Activated naive CD4-positive, alpha-beta T cell treated with anti-CD3 and anti-CD28 coated beads, Interleukin-2, amount 50 U/mL, for 24 hours (primary cell): ENCODE data around the gene KLF16.

ENCODE experiments used
- H3K27ac Mint-ChIP-seq: one replicate; pipeline ENCODE4 v1.8.0; 2021; ENCODE audit warnings: mild to moderate bottlenecking, mixed read lengths
- H3K27me3 Mint-ChIP-seq: one replicate; pipeline ENCODE4 v1.8.0; 2021; ENCODE audit warnings: mixed read lengths
- H3K36me3 Mint-ChIP-seq: one replicate; pipeline ENCODE4 v1.8.0; 2021; ENCODE audit warnings: mixed read lengths
- H3K4me1 Mint-ChIP-seq: one replicate; pipeline ENCODE4 v1.8.0; 2021; ENCODE audit warnings: mixed read lengths
- H3K4me3 Mint-ChIP-seq: one replicate; pipeline ENCODE4 v1.8.0; 2021; ENCODE audit warnings: mild to moderate bottlenecking, mixed read lengths
- H3K9me3 Mint-ChIP-seq: one replicate; pipeline ENCODE4 v1.8.0; 2021; ENCODE audit warnings: mixed read lengths

Gene KLF16

DNA sequence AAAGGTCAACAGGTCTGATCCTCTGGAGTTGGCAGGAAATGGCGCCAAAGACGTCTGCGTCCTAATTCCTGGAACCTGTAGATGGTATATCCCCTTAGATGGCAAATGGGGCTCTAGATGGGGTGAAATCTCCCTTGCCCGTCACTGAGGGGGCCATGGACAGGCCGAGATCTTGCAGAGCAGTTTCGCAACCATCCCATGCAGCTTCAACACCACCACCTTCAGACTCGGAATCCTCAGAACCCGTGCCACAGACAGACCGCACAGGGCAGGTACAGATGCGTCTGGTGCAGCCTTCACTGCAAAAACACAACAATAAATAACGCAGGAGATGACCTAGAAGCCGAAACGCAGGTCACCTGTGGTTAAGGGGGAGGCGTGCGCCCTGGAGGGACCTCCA is 32.8 kb downstream of the KLF16 start:
- H3K4me3 Mint-ChIP-seq: no peak overlapping the region
- H3K9me3 Mint-ChIP-seq: no peaks in the 10 kb centered on the region
- no peaks in the 10 kb centered on the region for H3K27me3 Mint-ChIP-seq
- peaks cover 3% of the 10 kb centered on the region for H3K36me3 Mint-ChIP-seq
- no peak overlapping the region for H3K27ac Mint-ChIP-seq
- peaks cover 3% of the 10 kb centered on the region for H3K4me1 Mint-ChIP-seq

DNA sequence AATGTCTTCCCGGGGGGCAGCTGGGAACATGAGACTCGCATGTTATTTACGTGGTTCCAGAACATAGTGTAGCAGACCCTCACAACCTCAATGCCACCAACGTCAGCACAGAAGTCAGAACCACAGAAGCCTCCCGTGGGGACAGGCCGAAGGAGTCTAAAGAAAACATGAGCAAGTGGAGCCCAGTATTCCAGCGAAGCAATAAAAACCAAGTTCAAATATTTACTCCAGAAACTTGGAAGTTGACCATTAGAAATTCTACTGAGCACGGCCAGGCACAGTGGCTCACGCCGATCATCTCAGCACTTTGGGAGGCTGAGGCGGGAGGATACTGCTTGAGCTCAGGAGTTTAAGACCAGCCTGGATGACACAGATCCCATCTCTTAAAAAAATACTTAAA is 33.4 kb downstream of the KLF16 start:
- H3K9me3 Mint-ChIP-seq: no peaks in the 10 kb centered on the region

DNA sequence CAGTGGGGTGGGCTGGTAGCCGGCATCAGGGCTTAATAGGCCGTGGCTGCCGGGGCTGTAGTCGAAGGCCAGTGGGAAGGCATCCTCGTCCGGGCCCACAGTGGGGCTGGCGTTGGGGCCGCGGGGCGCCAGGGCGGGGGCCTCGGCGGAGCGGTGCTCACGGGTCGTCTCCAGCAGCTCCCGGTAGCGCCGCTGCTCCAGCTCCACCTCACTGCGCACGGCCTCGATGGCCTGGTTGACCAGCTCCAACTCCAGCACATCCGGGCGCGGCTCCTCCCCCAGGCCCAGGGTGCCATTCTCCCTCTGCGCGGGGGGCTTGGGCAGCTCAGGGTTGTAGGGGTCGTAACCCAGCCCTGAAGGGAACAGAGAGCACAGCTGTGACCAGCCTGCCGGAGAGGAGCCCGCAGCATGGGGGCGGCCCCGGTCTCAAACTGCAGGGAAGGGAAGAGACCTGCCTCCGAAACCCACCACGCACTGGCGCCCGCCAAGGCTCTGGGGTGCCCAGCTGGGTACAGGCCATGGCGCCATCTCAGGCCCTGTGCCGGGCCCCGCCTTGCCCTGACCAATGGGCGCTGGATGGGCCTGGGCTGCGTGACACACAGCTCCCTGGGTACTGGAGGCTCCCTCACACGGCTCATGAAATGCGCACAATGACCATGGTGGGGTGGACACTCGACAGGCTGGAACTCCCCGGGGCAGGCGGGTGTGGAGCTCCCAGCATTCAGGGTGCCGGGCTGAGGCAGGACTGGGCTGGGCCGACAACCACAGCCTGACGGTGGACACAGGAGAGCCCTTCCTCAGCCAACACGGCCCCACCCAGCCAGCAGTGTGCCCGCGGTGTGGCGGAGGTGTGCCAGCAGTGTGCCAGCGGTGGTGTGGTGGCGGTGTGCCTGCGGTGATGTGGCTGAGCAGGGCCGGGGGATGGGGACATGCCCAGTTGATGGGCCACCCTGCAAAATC is 34.8 kb downstream of the KLF16 start:
- peaks cover 3% of the 10 kb centered on the region for H3K36me3 Mint-ChIP-seq
- no peak overlapping the region for H3K27ac Mint-ChIP-seq
- H3K27me3 Mint-ChIP-seq: no peaks in the 10 kb centered on the region
- peaks cover 3% of the 10 kb centered on the region for H3K4me1 Mint-ChIP-seq
- no peaks in the 10 kb centered on the region for H3K9me3 Mint-ChIP-seq
- no peak overlapping the region for H3K4me3 Mint-ChIP-seq

More for the DNA sequence above, 33.4 kb downstream of the KLF16 start:
- Mint-ChIP-seq H3K36me3 (peaks cover 3% of the 10 kb centered on the region), H3K4me1 (peaks cover 3% of the 10 kb centered on the region), H3K27me3 (no peaks in the 10 kb centered on the region), H3K27ac (peak overlapping the region; percentile 51), H3K4me3 (no peak overlapping the region)

DNA sequence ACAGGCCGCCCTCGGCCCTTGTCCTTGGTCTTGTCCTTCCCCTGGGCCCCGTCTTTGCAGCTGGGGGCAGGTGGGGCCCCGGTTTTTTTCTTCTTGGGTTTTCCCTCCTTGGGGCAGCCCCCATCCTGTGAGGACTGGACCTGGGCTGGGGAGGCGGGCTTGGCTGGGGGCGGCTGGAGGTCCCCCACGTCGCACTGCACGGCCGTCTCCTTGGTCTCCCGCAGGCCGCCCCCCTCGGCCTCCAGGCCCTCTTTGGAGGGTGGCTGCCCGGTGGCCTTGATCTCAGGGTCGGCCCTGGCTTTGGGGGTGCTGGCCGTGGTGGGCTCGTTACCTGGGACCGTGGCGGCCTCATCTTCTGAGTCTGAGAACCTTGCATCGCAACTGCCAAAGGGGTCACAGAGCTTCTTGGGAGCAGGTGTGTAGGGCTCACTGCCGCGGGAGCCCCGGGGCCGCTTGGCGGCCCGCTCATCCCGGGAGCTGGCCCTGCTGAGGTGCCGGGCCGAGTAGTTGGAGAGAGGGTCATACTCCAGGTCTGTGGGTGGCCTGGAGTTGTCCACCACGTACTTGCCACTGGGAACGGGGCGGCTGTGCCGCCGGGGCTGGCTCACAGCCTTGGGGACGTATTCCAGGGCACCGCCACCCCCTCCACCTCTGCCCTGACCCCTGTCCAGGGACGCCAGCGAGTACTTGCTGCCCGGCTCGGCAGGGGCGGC is 35.7 kb downstream of the KLF16 start:
- H3K36me3 Mint-ChIP-seq: peaks cover 3% of the 10 kb centered on the region
- H3K27me3 Mint-ChIP-seq: no peaks in the 10 kb centered on the region
- H3K27ac Mint-ChIP-seq: no peak overlapping the region
- H3K4me3 Mint-ChIP-seq: no peak overlapping the region
- peaks cover 3% of the 10 kb centered on the region for H3K4me1 Mint-ChIP-seq
- no peaks in the 10 kb centered on the region for H3K9me3 Mint-ChIP-seq

DNA sequence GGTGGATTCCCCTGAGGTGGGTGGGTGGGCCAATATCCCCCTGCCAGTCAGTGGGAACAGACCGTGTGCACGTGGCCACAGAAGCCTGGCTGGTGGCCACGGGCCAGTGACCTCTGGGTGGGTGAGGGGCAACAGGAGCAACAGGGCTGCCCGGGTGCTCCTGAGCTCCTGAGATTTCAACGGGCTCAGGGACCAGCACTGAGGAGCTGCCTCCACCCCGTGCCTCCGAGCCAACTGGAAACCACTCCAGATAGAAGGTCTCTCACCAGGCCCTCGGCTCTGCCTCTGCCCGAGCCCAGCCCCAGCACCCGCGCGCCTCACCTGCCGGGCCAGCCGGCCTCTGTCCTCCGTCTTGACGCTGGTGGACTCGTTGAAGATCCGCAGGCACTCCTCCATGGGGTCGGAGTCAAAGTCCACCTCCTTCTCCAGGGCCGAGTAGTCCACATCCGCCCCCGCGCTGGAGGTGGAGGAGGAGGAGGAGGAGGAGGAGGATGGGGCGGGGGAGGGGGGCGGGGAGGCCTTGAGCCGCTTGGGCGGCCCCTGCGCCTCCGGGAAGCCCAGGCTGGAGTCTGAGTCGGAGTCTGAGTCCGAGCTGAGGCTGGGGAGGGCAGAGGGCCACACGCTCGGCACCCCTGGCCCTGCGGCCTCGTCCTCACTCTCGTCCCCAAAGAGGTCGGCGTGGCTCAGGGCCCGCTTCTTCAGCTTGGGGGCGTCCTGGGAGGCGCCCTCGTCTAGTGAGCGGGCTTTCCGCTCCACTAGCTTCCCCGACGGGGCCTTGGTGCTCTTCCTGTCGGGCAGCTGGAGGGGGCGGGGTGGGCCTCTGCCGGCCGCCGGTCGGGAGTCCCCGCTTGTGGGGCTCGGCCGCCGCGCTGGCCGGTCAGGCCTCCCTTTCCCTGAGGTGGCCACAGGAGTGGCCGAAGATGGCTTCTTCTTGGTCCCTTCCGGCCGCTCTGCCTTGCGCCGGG is 36.5 kb downstream of the KLF16 start:
- peaks cover 3% of the 10 kb centered on the region for H3K4me1 Mint-ChIP-seq
- no peaks in the 10 kb centered on the region for H3K9me3 Mint-ChIP-seq
- H3K36me3 Mint-ChIP-seq: peaks cover 3% of the 10 kb centered on the region
- no peak overlapping the region for H3K4me3 Mint-ChIP-seq
- no peak overlapping the region for H3K27ac Mint-ChIP-seq
- no peaks in the 10 kb centered on the region for H3K27me3 Mint-ChIP-seq

DNA sequence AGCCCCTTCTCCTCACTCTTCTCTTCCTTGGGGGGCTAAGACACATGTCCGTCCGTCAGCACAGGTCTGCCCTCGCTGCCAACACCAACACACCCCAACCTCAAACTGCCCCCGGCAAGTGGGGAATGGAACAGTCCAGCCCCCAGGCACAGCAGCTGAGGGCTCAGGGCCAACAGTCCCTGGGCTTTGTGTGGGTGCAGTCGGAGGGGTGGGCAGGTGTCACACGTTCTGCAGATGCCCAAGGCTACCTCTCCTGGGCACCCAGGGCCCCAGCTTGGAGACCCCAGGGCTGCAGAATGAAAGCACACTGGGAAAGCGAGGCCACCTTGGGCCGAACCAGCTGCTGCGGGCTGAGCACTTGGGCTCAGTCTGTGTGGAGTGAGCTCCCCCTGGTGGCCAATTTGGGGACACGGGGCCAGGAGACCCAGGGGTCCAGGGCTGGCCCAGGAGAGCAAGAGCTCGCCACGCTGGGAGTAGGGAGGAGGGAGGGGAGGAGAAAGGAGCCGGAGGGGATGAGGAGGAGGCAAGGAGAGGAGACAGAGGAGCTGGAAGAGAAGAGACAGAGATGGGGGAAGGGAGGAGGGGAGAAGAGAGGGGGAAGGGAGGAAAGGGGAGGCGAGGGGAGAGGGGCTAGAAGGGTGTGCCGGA is 37.3 kb downstream of the KLF16 start:
- Mint-ChIP-seq H3K27ac (no peak overlapping the region), H3K9me3 (no peaks in the 10 kb centered on the region), H3K4me3 (no peak overlapping the region), H3K27me3 (no peaks in the 10 kb centered on the region), H3K4me1 (peaks cover 3% of the 10 kb centered on the region), H3K36me3 (peaks cover 3% of the 10 kb centered on the region)

DNA sequence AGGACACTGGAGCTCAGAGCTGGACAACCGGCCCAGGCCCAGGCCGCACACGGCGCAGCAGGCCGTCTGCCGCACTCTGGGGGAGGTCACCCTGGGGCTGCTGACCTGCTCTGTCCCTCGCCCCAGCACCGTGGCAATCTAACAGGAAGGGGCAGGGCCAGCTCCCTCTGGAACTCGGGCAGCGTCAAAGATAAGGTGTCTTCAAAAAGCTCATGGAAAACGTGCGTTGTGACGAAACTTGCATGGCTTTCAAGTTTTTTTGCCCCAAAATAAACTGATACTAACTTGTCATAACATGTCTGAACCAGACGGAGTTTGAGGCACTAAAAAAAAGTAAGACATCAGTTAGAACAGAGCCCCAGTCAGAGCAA is 39.1 kb downstream of the KLF16 start:
- no peak overlapping the region for H3K4me3 Mint-ChIP-seq
- no peaks in the 10 kb centered on the region for H3K9me3 Mint-ChIP-seq
- H3K27ac Mint-ChIP-seq: no peak overlapping the region
- peaks cover 3% of the 10 kb centered on the region for H3K4me1 Mint-ChIP-seq
- H3K36me3 Mint-ChIP-seq: peaks cover 4% of the 10 kb centered on the region
- no peaks in the 10 kb centered on the region for H3K27me3 Mint-ChIP-seq

DNA sequence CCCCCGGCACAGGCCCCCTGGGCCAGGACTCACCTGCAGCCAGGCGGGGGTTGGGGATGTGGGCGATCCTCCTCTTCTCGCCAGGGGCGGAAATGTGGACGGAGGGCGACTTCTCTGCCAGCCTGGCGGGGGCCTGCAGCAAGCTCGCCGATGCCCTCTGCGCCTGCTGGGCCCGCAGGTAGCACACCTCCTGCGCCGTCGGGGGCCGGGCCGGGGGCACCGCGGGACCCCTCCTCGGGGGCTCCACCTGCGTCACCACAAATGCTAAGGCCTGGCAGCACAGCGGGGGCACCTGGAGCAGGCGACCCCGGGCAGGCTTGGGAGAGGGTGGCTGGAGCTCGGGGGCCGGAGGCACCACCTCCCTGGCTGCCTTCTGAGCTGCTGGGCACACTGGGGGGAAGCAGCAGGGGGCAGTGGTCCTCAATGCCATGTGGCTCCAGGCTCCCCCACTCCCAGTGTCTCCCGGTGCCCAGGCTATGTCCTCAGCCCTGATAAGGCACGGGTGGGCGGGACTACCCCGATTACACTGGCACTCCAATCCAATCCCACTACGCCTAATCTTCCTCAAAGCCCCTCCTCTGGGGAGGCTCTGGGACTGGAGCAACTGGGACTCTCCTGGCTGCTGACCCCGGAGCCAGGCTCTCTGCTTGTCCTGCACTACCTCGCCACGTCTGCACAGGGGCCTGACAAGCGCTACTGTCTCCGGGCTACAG is 39.7 kb downstream of the KLF16 start:
- H3K4me1 Mint-ChIP-seq: peaks cover 3% of the 10 kb centered on the region

DNA sequence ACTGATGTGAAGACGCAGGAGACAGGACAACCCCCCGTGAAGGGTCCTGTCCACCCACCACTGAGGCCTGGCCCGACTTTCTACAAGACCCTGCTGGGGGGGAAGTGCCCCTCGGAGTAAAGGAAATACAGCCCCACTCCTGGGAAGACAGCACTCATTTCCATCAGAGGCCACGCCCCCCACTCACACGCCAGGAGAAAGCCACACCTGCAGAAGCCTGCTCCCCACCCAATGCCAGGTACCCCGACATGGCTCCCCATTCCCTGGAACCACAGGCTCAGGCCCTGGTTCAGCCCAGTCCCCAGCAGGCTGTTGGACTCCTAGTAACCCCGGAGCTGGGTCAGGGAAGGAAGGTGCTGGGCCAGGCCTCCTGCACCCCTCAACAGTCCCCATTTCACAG is 40.4 kb downstream of the KLF16 start:
- no peaks in the 10 kb centered on the region for H3K9me3 Mint-ChIP-seq
- peaks cover 3% of the 10 kb centered on the region for H3K4me1 Mint-ChIP-seq
- H3K36me3 Mint-ChIP-seq: peaks cover 4% of the 10 kb centered on the region
- H3K27me3 Mint-ChIP-seq: no peaks in the 10 kb centered on the region
- no peak overlapping the region for H3K4me3 Mint-ChIP-seq
- H3K27ac Mint-ChIP-seq: no peak overlapping the region

More for the DNA sequence above, 39.7 kb downstream of the KLF16 start:
- no peaks in the 10 kb centered on the region for H3K27me3 Mint-ChIP-seq
- H3K4me3 Mint-ChIP-seq: no peak overlapping the region
- peaks cover 4% of the 10 kb centered on the region for H3K36me3 Mint-ChIP-seq
- no peaks in the 10 kb centered on the region for H3K9me3 Mint-ChIP-seq
- H3K27ac Mint-ChIP-seq: no peak overlapping the region

DNA sequence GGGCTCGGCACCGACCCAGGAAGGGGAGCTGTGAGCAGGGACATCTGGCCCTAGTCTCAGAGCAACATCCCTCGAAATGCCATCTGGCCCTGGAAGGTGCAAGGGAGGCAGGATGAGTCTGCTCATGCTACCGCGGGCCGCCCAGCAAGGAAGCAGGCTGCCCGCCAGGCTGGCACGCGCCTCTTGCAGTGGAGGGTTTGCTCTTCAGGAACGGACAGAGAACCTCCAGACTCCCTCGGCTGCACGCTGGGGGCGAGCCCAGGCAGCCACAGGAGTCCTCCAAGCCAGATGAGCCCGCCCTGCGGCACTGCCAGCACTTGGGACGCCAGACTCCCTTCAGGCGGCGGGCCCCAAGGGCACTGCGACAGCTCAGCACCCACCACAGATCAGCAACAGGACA is 41.2 kb downstream of the KLF16 start:
- no peak overlapping the region for H3K4me3 Mint-ChIP-seq
- no peaks in the 10 kb centered on the region for H3K9me3 Mint-ChIP-seq
- H3K27me3 Mint-ChIP-seq: no peaks in the 10 kb centered on the region
- peak overlapping the region; percentile 12 for H3K27ac Mint-ChIP-seq
- peaks cover 3% of the 10 kb centered on the region for H3K4me1 Mint-ChIP-seq
- peaks cover 4% of the 10 kb centered on the region for H3K36me3 Mint-ChIP-seq

DNA sequence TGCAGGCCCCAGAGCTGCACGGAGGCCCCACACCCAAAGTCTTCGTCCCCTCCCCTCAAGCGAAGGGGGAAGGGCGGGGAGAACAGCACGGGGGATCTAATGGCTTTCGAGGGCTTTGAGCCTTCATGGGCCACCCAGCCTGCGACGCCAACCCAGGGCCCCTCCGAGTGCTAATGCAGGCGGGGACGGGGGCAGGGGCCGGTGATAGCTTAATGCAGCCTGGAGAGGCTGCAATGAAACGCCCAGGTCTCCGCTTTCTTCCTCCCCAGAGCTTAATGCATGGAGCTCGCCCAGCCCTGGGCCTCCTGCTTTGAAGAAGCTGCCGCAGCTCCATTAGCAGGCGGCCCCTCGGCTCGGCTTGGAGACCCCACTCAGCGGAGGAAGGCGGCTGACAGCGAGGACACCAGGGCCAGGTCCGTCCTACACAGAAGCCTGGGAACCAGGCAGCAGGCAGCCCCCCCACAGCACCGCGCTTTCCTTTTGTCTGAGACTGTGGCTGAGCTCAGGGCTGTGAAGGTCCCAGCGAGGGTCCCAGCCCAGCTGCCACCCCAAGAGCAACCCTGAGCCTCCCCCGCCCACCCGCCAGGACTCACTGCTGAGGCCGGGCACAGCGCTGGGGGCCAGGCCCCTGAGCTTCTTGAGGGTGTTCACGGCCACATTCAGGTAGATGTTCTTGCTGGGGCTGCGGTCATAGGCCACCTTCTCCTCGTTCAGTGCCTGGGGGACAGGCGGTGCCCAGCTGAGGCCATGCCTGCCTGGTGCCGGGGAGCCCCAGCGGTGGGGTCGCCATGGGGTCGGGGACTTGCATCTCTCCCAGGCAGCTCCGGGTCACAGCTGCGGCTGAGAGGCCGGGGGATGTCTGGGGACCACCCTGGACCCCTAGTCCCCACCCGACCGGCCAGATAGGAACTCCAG is 43.8 kb downstream of the KLF16 start:
- H3K27ac Mint-ChIP-seq: no peak overlapping the region
- H3K4me3 Mint-ChIP-seq: no peak overlapping the region
- H3K36me3 Mint-ChIP-seq: peaks cover 2% of the 10 kb centered on the region
- H3K9me3 Mint-ChIP-seq: no peaks in the 10 kb centered on the region
- no peaks in the 10 kb centered on the region for H3K27me3 Mint-ChIP-seq
- H3K4me1 Mint-ChIP-seq: no peaks in the 10 kb centered on the region

DNA sequence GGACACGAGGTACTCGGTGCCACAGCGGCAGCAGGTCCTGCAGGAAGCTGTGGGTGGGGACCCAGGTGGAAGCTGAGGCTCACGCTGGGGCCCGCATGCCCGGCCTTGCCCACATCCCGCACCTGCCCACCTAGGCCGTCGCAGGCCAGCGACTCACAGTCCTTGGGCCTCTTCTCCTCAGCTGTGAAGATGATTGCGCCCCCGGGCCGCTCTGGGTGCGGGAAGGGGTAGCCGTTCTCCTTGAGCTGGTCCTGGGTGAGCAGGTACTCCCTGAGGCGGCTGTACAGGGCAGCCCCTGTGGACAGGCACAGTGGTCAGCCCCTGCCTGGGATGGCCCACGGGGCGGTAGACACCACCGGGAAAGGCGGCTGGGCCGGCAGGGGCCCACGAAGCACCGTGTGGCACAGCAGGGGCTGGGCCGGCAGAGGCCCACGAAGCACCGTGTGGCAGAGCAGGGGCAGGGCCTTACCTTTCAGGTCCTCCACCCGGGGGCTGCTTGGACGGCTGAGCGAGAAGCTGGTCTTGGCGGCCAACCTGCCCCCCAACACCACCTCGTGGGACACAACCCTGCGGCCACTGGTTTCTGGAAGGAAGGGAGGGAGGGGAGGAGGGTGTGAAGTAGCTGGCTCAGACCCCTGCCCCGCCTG is 44.7 kb downstream of the KLF16 start:
- Mint-ChIP-seq H3K4me1 (no peaks in the 10 kb centered on the region), H3K36me3 (peaks cover 2% of the 10 kb centered on the region), H3K4me3 (no peak overlapping the region), H3K27me3 (no peaks in the 10 kb centered on the region), H3K27ac (no peak overlapping the region), H3K9me3 (no peaks in the 10 kb centered on the region)

DNA sequence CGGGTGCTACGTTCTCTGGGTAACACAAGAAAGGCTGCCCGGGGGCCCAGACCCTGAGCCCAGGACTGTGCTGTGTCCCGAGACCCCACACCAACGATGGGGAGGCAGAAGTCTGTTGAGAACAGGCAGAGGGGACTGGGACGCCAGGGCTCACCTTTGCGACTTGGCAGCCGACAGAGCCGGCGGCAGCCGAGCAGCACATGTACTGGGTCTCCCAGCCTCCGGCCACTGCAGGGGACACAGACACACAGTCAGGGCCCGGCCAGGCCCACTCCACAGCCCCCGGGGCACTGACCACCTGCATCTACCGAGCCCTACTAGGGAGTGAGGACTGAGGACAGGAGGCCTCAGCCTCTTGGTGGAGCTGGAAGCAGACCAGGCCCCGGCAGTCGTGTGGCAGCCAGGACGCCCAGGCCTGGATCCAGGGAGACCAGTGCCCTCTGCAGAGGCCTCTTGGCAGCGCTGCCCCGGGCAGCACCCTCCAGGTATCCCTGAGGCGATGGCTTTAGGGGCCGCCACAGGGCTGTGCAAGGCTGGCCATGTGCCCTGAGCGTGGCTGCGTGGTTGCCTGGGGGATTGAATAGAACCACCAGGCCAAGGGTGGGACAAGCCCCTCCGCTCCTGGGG is 45.7 kb downstream of the KLF16 start:
- no peaks in the 10 kb centered on the region for H3K27me3 Mint-ChIP-seq
- H3K4me1 Mint-ChIP-seq: peaks cover 6% of the 10 kb centered on the region
- H3K27ac Mint-ChIP-seq: no peak overlapping the region
- H3K4me3 Mint-ChIP-seq: no peak overlapping the region
- peaks cover 2% of the 10 kb centered on the region for H3K36me3 Mint-ChIP-seq
- H3K9me3 Mint-ChIP-seq: no peaks in the 10 kb centered on the region
